Calu3 (cell line): ENCODE results near the gene MAGEH1. TPM values are rescaled to one million over a fixed set of nuclear protein-coding genes. Genes with fewer than 3 reads are reported as not detected.

Experiments
- BruUV-seq: library from RNA; stranded (reverse); fragments of 400-500 nt; replicated peaks from 2 replicates; lab custom pipeline; 2021; lab: Mats Ljungman, UMichigan
- CTCF ChIA-PET: fragments of 300-600 bp; sonication (Branson Sonifier 250); formaldehyde crosslinking; loops from one replicate; lab custom pipeline; 2022; ENCODE audit warnings: antibody characterized with exemption; lab: Charles Lee
- DNase-seq: peaks from one replicate; pipeline ENCODE4 v3.0.0; 2022
- H3K27ac Mint-ChIP-seq: one replicate; pipeline ENCODE4 v1.8.0; 2022; ENCODE audit warnings: mixed read lengths; ENCODE audit not compliant: unreplicated experiment
- H3K27me3 Mint-ChIP-seq: one replicate; pipeline ENCODE4 v1.8.0; 2022; ENCODE audit warnings: mixed read lengths; ENCODE audit not compliant: unreplicated experiment
- H3K36me3 Mint-ChIP-seq: one replicate; pipeline ENCODE4 v1.8.0; 2022; ENCODE audit warnings: mild to moderate bottlenecking, moderate library complexity, mixed read lengths; ENCODE audit not compliant: insufficient read depth, unreplicated experiment
- H3K4me1 Mint-ChIP-seq: one replicate; pipeline ENCODE4 v1.8.0; 2022; ENCODE audit warnings: mild to moderate bottlenecking, low read depth, mixed read lengths; ENCODE audit not compliant: unreplicated experiment
- H3K4me3 Mint-ChIP-seq: one replicate; pipeline ENCODE4 v1.8.0; 2022; ENCODE audit warnings: mild to moderate bottlenecking, low read depth, moderate library complexity, mixed read lengths; ENCODE audit not compliant: unreplicated experiment
- H3K9me3 Mint-ChIP-seq: one replicate; pipeline ENCODE4 v1.8.0; 2022; ENCODE audit warnings: low read depth, mixed read lengths; ENCODE audit not compliant: unreplicated experiment
- intact Hi-C: fragments of 100-400 bp; cut with micrococcal nuclease; formaldehyde crosslinking; loops from one replicate; pipeline ENCODE4 v1.10.0; 2022; ENCODE audit not compliant: unreplicated experiment
- total RNA-seq: library from RNA; stranded (reverse); gene quantifications from 2 replicates; pipeline ENCODE4 v1.2.3, GENCODE V29; 2022
- TF ChIP-seq, protein P1 (sequence below): fragments of 200-600 bp; IDR thresholded peaks from one replicate; pipeline ENCODE4 v1.8.0; 2022; ENCODE audit warnings: antibody characterized with exemption; ENCODE audit not compliant: unreplicated experiment

MAGEH1 gene
- total RNA-seq, 1 experiment from 2014 or later, result not detected

DNA sequence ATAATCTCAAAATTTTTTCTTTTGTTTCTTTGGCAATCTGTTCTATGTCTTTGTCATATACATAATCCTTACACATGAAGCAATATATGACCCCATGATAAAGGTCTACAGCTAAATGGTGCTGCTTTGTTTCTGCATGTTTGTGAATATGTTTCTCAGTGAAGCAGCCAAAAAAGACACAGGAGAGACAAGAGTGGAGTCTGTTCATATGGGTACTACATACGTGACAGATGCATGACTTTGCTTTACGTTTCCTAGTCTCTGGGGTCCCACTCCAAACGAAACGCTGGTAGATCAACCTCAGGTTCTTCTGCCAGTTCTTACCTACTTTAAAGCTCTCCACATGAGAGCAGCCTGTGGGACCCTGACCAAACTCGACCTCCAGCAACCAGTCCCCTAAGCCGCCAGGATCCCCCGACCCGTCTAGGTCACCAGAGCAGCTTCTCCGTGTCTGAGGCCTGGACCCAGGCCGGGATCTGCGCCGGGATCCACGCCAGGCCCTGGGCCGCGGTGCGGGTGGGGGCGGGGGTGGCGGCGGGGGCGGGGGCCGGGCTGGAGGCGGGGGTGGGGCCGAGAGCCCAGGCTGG lies 36.2 kb downstream of the MAGEH1 start:
- Mint-ChIP-seq H3K9me3 (no peaks in the 10 kb centered on the region), H3K4me3 (peak overlapping the region; percentile 95), H3K36me3 (peaks cover 17% of the 10 kb centered on the region), H3K27me3 (no peaks in the 10 kb centered on the region), H3K27ac (no peak overlapping the region), H3K4me1 (peaks cover 8% of the 10 kb centered on the region)
- TF ChIP-seq, protein P1, sequence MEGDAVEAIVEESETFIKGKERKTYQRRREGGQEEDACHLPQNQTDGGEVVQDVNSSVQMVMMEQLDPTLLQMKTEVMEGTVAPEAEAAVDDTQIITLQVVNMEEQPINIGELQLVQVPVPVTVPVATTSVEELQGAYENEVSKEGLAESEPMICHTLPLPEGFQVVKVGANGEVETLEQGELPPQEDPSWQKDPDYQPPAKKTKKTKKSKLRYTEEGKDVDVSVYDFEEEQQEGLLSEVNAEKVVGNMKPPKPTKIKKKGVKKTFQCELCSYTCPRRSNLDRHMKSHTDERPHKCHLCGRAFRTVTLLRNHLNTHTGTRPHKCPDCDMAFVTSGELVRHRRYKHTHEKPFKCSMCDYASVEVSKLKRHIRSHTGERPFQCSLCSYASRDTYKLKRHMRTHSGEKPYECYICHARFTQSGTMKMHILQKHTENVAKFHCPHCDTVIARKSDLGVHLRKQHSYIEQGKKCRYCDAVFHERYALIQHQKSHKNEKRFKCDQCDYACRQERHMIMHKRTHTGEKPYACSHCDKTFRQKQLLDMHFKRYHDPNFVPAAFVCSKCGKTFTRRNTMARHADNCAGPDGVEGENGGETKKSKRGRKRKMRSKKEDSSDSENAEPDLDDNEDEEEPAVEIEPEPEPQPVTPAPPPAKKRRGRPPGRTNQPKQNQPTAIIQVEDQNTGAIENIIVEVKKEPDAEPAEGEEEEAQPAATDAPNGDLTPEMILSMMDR, result no peak
- CTCF ChIA-PET, result no interaction called here
- no peak for DNase-seq
- TSS peak; percentile 81 for BruUV-seq
- intact Hi-C loops, result no loop called here

DNA sequence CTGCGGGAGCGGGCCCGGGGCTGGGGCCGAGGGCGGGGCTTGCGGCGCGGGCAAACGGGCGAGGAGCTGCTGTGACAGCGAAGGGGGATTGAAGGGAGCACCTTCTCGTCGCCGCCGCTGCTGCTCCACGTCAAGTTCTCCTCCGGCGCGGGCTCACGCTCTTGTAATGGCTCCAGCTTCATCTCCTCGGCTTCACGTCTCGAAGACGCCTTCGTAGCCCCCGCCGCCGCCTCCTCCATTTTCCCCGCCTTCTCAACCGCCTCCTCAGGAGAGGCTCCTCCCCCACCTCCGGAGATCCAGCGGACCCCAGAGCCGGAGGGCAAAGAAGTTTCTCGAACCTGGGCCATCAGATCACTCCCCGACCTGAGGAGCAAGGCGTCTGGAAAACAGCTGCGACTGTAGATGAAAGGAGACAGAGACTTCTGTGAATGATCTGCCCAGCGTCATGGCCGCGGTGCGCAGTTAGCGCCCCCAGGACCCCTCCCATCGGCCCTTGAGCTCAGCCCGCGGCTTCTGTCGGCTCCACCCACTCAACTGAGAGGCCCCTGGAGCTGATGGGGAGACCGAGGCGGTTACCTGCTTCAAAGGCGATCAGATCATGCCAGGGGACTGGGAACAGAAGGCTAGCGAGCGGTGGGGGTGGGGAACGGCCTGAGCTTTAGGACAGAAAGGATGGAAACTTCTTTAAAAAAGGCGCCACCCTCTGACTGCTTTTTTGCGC lies 36.8 kb downstream of the MAGEH1 start:
- DNase-seq, result peak; percentile 48
- intact Hi-C loops, result no loop called here
- H3K27me3 Mint-ChIP-seq, result no peaks in the 10 kb centered on the region
- H3K4me1 Mint-ChIP-seq, result peaks cover 8% of the 10 kb centered on the region
- CTCF ChIA-PET, result interaction anchor here (0.8 to 1.1 kb wide), 4 partner anchors 9 to 354 kb away, joined by 3 to 4 read pairs (median 4); partner anchors contain the start of gene RRAGB
- peak overlapping the region; percentile 93 for H3K27ac Mint-ChIP-seq
- peaks cover 17% of the 10 kb centered on the region for H3K36me3 Mint-ChIP-seq
- no peaks in the 10 kb centered on the region for H3K9me3 Mint-ChIP-seq
- TSS peak; percentile 72 for BruUV-seq
- peak overlapping the region; percentile 95 for H3K4me3 Mint-ChIP-seq
- TF ChIP-seq, protein P1, result no peak

DNA sequence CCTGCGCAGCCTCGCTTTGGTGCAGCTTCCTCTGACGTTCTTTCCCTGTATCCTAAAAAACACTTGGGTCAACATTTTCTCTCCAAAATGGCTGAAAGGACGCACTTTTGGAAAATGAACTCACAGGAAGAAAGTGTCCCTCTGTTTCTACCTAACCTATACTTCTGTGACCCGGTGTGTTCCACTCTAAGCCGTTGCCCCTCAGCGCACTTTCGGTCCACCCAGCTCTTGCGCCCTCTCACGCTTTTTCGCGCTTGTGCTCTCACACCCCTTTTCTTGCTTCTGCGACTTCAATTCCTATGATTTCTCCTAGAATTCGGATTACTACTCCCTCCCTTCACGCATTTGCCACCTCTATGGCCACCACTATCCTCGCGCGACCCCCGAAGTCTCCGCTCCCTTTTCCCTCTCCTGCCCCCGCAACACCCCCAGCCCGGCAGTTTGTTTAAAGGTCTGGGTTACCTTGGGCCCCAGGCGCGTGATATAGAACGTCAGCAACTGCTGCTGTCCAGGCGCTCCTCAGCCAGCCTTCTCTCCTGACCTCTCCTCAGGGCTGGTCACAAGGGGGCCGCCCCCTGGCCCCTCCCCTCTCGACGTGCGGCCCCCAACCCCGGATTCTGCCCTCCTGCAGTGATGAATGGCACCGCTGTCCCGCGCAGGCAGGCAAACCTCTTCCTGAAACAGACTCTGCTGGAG lies 37.5 kb downstream of the MAGEH1 start, which contains the start of gene USP51:
Gene USP51, minus strand, starts transcription at position 535 of the 696 bp plus-strand sequence. CDS start 909 bp downstream, outside the sequence.
- Mint-ChIP-seq H3K27me3 (no peaks in the 10 kb centered on the region), H3K4me1 (peaks cover 8% of the 10 kb centered on the region), H3K9me3 (no peaks in the 10 kb centered on the region), H3K36me3 (peaks cover 17% of the 10 kb centered on the region), H3K27ac (peak within 1 kb of the TSS; percentile 93), H3K4me3 (peak within 1 kb of the TSS; percentile 95)
- CTCF ChIA-PET, result interaction anchor here (0.8 to 1.1 kb wide), 4 partner anchors 9 to 354 kb away, joined by 3 to 4 read pairs (median 4); partner anchors contain the start of gene RRAGB
- BruUV-seq, result no TSS peak
- intact Hi-C loops, result no loop called here
- peak; percentile 4 for DNase-seq
- TF ChIP-seq, protein P1, result no peak

DNA sequence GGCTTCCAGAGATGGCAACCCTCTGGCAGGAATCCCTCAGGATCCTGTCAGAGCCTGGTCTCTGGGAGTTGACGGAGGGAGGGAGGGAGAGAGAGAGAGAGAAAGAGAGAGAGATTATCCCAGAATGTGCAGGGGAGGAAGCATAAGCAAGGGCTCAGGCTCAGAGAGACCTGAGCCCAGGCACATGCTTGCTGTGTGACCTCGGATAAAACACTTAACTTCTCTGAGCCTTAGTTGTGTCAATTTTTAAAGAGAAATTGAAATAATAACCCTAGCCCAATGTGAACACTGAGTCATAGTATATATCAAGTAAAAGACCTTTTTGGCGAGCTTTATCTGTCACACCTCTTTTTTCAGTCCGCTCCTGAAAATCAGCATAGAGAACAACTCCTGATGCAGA lies 38.2 kb downstream of the MAGEH1 start:
- Mint-ChIP-seq H3K4me3 (peak overlapping the region; percentile 95), H3K9me3 (no peaks in the 10 kb centered on the region), H3K27me3 (no peaks in the 10 kb centered on the region), H3K27ac (no peak overlapping the region), H3K36me3 (peaks cover 17% of the 10 kb centered on the region), H3K4me1 (peaks cover 8% of the 10 kb centered on the region)
- intact Hi-C loops, result no loop called here
- DNase-seq, result no peak
- CTCF ChIA-PET, result no interaction called here
- BruUV-seq, result no TSS peak
- TF ChIP-seq, protein P1, result no peak
